ENCODE measurements around the gene MCHR2. TPM values are rescaled to one million over a fixed set of nuclear protein-coding genes. Genes with fewer than 3 reads are reported as not detected.

MCHR2 gene
- total and polyA plus RNA-seq, 11 donors, result not detected

DNA sequence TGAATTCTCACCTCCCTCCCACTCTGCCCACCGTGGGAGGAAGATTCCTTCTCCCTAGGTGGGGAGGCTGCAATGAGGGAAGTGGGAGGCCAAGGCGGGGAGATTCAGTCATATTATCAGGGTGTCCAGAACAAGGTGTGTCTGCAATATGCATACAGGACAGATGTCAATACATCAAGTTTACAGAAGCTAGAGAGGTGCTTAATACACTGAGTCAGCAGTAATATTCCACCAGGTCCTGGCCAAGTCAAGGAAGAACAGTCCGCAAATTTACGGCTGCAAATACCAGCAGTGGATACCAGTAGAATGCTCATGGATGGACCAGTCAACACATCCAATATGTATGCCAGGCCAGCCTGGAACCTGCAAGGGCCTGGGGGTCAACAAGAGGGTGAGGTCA, 119.0 kb downstream of the MCHR2 start:
- no peak for ATAC-seq

DNA sequence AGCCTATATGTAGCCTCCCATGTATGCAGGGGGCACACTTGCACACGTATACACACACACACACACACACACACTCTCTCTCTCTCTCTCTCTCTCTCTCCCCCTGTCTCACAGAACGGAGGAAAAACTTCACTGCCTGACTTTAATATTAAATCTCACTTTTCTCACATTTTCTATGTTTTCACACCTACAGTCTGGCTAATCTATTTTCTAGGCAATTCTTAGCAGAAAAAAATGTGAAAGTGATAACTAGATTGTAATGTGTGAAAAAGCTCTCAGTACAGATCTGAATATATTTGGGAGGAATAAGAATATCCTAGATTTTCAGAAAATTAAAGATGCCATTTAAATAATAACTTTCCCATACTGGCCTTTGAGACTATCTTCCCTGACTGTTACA, 120.9 kb downstream of the MCHR2 start:
- Histone ChIP-seq H3K4me1 (peaks cover 0 to 4% (median 0%) of the 10 kb centered on the region in 12 donors), H3K27me3 (peaks cover 0 to 11% (median 0%) of the 10 kb centered on the region in 9 donors), H3K27ac (no peak overlapping the region), H3K9me3 (no peaks in the 10 kb centered on the region), H3K36me3 (no peaks in the 10 kb centered on the region), H3K4me3 (no peak overlapping the region)
- no peak for TF ChIP-seq POLR2A (IDR thresholded peaks at IDR 0.05)
- TF ChIP-seq, protein P1, sequence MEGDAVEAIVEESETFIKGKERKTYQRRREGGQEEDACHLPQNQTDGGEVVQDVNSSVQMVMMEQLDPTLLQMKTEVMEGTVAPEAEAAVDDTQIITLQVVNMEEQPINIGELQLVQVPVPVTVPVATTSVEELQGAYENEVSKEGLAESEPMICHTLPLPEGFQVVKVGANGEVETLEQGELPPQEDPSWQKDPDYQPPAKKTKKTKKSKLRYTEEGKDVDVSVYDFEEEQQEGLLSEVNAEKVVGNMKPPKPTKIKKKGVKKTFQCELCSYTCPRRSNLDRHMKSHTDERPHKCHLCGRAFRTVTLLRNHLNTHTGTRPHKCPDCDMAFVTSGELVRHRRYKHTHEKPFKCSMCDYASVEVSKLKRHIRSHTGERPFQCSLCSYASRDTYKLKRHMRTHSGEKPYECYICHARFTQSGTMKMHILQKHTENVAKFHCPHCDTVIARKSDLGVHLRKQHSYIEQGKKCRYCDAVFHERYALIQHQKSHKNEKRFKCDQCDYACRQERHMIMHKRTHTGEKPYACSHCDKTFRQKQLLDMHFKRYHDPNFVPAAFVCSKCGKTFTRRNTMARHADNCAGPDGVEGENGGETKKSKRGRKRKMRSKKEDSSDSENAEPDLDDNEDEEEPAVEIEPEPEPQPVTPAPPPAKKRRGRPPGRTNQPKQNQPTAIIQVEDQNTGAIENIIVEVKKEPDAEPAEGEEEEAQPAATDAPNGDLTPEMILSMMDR (IDR thresholded peaks at IDR 0.05), result no peak
- intact Hi-C loops (cut with DNase I), result loop anchor here in 1 of 10 donors (5.0 kb wide), 1 partner anchor 224 kb away; no protein-coding TSS in a partner anchor
- 47 to 63% (median 53%) methylated on average over 2 of the region's 2 CpGs for WGBS, 4 donors
- DNase-seq (no peak), ATAC-seq (no peak)

More for the DNA sequence above, 119.0 kb downstream of the MCHR2 start:
- DNase-seq, result no peak
- Histone ChIP-seq H3K27me3 (peaks cover 0 to 13% (median 0%) of the 10 kb centered on the region in 9 donors), H3K36me3 (no peaks in the 10 kb centered on the region), H3K9me3 (no peaks in the 10 kb centered on the region), H3K4me3 (no peak overlapping the region), H3K27ac (no peak overlapping the region), H3K4me1 (no peaks in the 10 kb centered on the region)
- no peak for TF ChIP-seq POLR2A (IDR thresholded peaks at IDR 0.05)
- TF ChIP-seq, protein P1 (IDR thresholded peaks at IDR 0.05), result no peak
- intact Hi-C loops (cut with DNase I), result no loop called here
- 76 to 79% (median 77%) methylated on average over 4 of the region's 4 CpGs for WGBS, 4 donors

DNA sequence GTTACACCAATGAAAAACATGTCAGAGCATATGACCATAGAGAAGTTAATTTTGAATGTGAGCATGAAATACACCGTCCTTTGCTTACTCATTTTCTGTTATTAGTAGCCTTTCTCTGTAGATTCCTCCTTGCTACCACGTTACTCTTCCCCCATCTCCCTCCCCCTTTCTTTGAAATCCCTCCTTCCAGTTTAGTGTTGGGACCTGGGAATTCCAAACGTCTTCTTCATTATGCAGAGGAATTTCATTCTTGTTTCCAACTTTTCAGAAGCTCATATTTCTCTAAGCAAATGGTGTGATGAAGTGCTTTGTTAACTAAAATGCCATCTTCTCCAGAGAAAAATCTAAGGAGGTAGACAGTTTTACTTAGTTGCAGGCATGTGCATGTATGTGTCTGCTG, 122.4 kb downstream of the MCHR2 start:
- intact Hi-C loops (cut with DNase I), result loop anchor here in 1 of 10 donors (5.0 kb wide), 1 partner anchor 226 kb away; no protein-coding TSS in a partner anchor
- 48 to 56% (median 49%) methylated on average over 3 of the region's 3 CpGs for WGBS, 4 donors
- Histone ChIP-seq H3K9me3 (no peaks in the 10 kb centered on the region), H3K27ac (no peak overlapping the region), H3K27me3 (peaks cover 0 to 11% (median 0%) of the 10 kb centered on the region in 9 donors), H3K4me1 (peaks cover 0 to 4% (median 0%) of the 10 kb centered on the region in 12 donors), H3K36me3 (no peaks in the 10 kb centered on the region), H3K4me3 (no peak overlapping the region)
- ATAC-seq (no peak), DNase-seq (no peak)
- TF ChIP-seq, protein P1 (IDR thresholded peaks at IDR 0.05), result no peak
